ENCODE data around the gene GMPPA. TPM values are rescaled to one million over a fixed set of nuclear protein-coding genes. Genes with fewer than 3 reads are reported as not detected.

The GMPPA gene
- polyA plus RNA-seq, 1 donor = 54.0 TPM

GRCh38 chr2:219540784-219541504 is 42.3 kb downstream of the GMPPA start:
- Histone ChIP-seq H3K27me3 (ENCODE audit: control insufficient read depth, insufficient read depth, low read length) (no peaks in the 10 kb centered on the region), H3K27ac (ENCODE audit: low read length) (no peak overlapping the region), H3K9me3 (ENCODE audit: control insufficient read depth, low read depth, low read length) (peaks cover 4% of the 10 kb centered on the region), H3K4me1 (ENCODE audit: control insufficient read depth, insufficient read depth, low read length) (peaks cover 32% of the 10 kb centered on the region), H3K36me3 (ENCODE audit: control insufficient read depth, insufficient read depth, low read length) (peaks cover 34% of the 10 kb centered on the region), H3K4me3 (ENCODE audit: low read length) (no peak overlapping the region)
- no CpG with 5 or more reads among the region's 12 CpGs for WGBS (ENCODE audit: insufficient coverage, low lambda C conversion rate)
- no peak for DNase-seq

DNA sequence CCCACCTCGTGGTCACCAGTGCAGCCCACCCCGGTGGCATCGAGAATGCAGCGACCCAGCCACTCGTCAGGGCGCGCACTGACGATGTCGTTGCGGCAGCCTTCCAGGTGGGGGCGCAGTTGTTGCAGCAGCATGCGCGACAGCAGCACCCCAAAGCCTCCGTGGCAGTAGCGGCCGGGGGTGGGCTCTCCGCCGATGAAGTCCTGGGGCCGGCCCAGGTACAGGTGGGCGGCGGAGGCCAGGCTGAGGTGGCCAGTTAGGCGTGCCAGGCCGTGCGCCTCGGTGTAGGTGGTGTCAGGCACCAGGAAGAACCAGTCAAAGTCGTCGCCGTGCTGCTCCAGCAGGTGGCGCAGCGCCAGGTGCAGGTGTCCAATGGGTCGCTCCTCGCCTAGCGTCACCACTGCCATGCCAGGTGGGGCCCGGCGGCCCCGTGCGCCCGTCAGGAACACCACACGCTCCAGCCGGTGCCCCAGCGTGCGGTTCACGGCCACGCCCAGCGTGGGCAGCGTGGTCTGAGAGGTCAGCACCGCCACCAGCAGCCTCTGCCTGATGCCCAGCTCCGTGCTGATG is 43.0 kb downstream of the GMPPA start:
- peaks cover 4% of the 10 kb centered on the region for H3K9me3 ChIP-seq (ENCODE audit: control insufficient read depth, low read depth, low read length)
- peaks cover 38% of the 10 kb centered on the region for H3K4me1 ChIP-seq (ENCODE audit: control insufficient read depth, insufficient read depth, low read length)
- WGBS (ENCODE audit: insufficient coverage, low lambda C conversion rate) = no CpG with 5 or more reads among the region's 48 CpGs
- DNase-seq = peak; percentile 91 to 93
- peak overlapping the region; percentile 68 for H3K4me3 ChIP-seq (ENCODE audit: low read length)
- H3K27ac ChIP-seq (ENCODE audit: low read length) = no peak overlapping the region
- H3K27me3 ChIP-seq (ENCODE audit: control insufficient read depth, insufficient read depth, low read length) = no peaks in the 10 kb centered on the region
- peaks cover 34% of the 10 kb centered on the region for H3K36me3 ChIP-seq (ENCODE audit: control insufficient read depth, insufficient read depth, low read length)

GRCh38 chr2:219542931-219543595 is 44.4 kb downstream of the GMPPA start:
- H3K9me3 ChIP-seq (ENCODE audit: control insufficient read depth, low read depth, low read length) = peaks cover 4% of the 10 kb centered on the region
- peak overlapping the region; percentile 68 for H3K4me3 ChIP-seq (ENCODE audit: low read length)
- no peaks in the 10 kb centered on the region for H3K27me3 ChIP-seq (ENCODE audit: control insufficient read depth, insufficient read depth, low read length)
- H3K27ac ChIP-seq (ENCODE audit: low read length) = peak overlapping the region; percentile 94
- peaks cover 36% of the 10 kb centered on the region for H3K4me1 ChIP-seq (ENCODE audit: control insufficient read depth, insufficient read depth, low read length)
- no CpG with 5 or more reads among the region's 66 CpGs for WGBS (ENCODE audit: insufficient coverage, low lambda C conversion rate)
- H3K36me3 ChIP-seq (ENCODE audit: control insufficient read depth, insufficient read depth, low read length) = peaks cover 42% of the 10 kb centered on the region
- DNase-seq = no peak

DNA sequence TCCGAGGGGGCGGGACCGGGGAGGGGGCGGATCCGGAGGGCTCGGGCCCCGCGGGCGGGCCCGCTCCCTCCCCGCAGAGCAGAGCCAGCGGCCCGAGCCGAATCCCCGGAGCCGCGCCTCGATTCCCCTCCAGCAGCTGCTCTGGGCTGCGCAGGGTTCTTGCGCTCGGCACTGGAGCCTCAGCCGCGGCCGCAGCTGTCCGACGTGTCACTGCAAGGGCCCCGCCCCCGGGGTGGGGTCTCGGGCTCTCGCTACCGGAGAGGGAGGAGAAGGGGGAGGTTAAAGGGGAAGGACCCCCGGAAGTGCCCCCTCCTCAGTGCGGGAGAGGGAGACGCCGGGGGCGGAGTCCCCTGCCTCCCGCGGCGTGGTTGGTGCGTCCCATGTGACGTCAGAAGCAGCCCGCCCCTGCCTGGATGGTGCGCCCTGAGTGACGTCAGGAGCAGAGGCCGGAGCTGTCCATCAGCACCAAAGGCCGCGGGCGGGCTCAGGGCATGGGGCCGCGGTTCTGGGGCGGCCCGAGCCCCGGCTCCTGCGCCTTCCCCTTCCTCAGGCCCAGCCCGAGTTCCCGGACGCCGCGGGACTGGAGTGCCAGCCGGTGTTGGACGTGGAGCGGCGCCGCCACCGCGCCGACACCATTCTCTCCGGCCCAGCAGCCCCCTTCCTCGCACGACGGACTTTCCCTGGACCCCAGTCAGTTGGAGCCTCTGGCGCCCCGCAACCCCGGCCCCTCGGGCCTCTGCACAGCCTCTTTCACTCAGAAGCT is 45.1 kb downstream of the GMPPA start, which contains the start of the genes CHPF and TMEM198:
CHPF (minus strand) TSS at position 214 of the 763 bp plus-strand sequence. CDS start 271 bp downstream, outside the sequence.
TMEM198 (plus strand) TSS at position 433 of the 763 bp plus-strand sequence. CDS start 700 bp downstream, outside the sequence.
- H3K36me3 ChIP-seq (ENCODE audit: control insufficient read depth, insufficient read depth, low read length) = peaks cover 43% of the 10 kb centered on the region
- H3K27ac ChIP-seq (ENCODE audit: low read length) = peak within 1 kb of the TSS; percentile 94
- H3K4me3 ChIP-seq (ENCODE audit: low read length) = peak within 1 kb of the TSS; percentile 68
- H3K27me3 ChIP-seq (ENCODE audit: control insufficient read depth, insufficient read depth, low read length) = no peaks in the 10 kb centered on the region
- H3K4me1 ChIP-seq (ENCODE audit: control insufficient read depth, insufficient read depth, low read length) = peaks cover 29% of the 10 kb centered on the region
- H3K9me3 ChIP-seq (ENCODE audit: control insufficient read depth, low read depth, low read length) = peaks cover 4% of the 10 kb centered on the region
- no CpG with 5 or more reads among the region's 75 CpGs for WGBS (ENCODE audit: insufficient coverage, low lambda C conversion rate)
- peak; percentile 99 for DNase-seq

GRCh38 chr2:219544567-219544966 is 45.9 kb downstream of the GMPPA start:
- no peaks in the 10 kb centered on the region for H3K27me3 ChIP-seq (ENCODE audit: control insufficient read depth, insufficient read depth, low read length)
- 69% methylated on average over 2 of the region's 9 CpGs for WGBS (ENCODE audit: insufficient coverage, low lambda C conversion rate)
- H3K9me3 ChIP-seq (ENCODE audit: control insufficient read depth, low read depth, low read length) = peaks cover 4% of the 10 kb centered on the region
- peaks cover 43% of the 10 kb centered on the region for H3K36me3 ChIP-seq (ENCODE audit: control insufficient read depth, insufficient read depth, low read length)
- H3K27ac ChIP-seq (ENCODE audit: low read length) = peak overlapping the region; percentile 94
- no peak for DNase-seq
- H3K4me1 ChIP-seq (ENCODE audit: control insufficient read depth, insufficient read depth, low read length) = peaks cover 29% of the 10 kb centered on the region
- peak overlapping the region; percentile 68 for H3K4me3 ChIP-seq (ENCODE audit: low read length)

GRCh38 chr2:219545295-219545942 is 46.7 kb downstream of the GMPPA start:
- WGBS (ENCODE audit: insufficient coverage, low lambda C conversion rate) = no CpG with 5 or more reads among the region's 3 CpGs
- H3K4me3 ChIP-seq (ENCODE audit: low read length) = peak overlapping the region; percentile 68
- peak in 1 of 2 donors; percentile 62 for DNase-seq

DNA sequence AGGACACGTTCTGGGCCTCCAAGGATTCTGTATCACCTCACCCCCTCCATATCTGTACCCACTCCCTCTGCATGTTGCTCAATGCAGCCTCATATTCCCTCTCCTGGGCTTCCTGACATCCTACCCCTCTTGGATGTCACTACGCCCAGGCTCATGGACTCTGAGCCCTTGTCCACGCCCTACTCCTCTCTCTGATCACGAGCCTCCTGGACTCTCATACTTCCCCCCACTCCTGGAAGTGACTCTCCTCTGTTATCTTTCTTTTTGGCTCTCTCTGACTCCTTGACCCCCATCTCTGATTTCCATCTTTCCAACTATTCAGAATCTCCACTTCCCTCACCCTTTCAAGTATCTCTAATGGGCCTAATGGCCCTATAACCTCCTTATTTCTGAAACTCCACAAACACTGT is 47.3 kb downstream of the GMPPA start:
- H3K9me3 ChIP-seq (ENCODE audit: control insufficient read depth, low read depth, low read length) = no peaks in the 10 kb centered on the region
- peaks cover 5% of the 10 kb centered on the region for H3K27me3 ChIP-seq (ENCODE audit: control insufficient read depth, insufficient read depth, low read length)
- peaks cover 29% of the 10 kb centered on the region for H3K4me1 ChIP-seq (ENCODE audit: control insufficient read depth, insufficient read depth, low read length)
- 24% methylated on average over 2 of the region's 4 CpGs for WGBS (ENCODE audit: insufficient coverage, low lambda C conversion rate)
- H3K27ac ChIP-seq (ENCODE audit: low read length) = peak overlapping the region; percentile 94
- peaks cover 32% of the 10 kb centered on the region for H3K36me3 ChIP-seq (ENCODE audit: control insufficient read depth, insufficient read depth, low read length)
- H3K4me3 ChIP-seq (ENCODE audit: low read length) = no peak overlapping the region
- DNase-seq = peak; percentile 93 to 96

More at GRCh38 chr2:219545295-219545942, 46.7 kb downstream of the GMPPA start:
- Histone ChIP-seq H3K36me3 (ENCODE audit: control insufficient read depth, insufficient read depth, low read length) (peaks cover 36% of the 10 kb centered on the region), H3K27ac (ENCODE audit: low read length) (peak overlapping the region; percentile 94), H3K9me3 (ENCODE audit: control insufficient read depth, low read depth, low read length) (no peaks in the 10 kb centered on the region), H3K27me3 (ENCODE audit: control insufficient read depth, insufficient read depth, low read length) (peaks cover under 1% of the 10 kb centered on the region), H3K4me1 (ENCODE audit: control insufficient read depth, insufficient read depth, low read length) (peaks cover 29% of the 10 kb centered on the region)

DNA sequence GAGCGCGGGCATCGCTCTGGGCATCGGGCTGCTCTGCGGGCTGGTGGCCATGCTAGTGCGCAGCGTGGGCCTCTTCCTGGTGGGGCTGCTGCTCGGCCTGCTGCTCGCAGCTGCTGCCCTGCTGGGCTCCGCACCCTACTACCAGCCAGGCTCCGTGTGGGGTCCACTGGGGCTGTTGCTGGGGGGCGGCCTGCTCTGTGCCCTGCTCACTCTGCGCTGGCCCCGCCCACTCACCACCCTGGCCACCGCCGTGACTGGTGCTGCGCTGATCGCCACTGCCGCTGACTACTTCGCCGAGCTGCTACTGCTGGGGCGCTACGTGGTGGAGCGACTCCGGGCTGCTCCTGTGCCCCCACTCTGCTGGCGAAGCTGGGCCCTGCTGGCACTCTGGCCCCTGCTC is 48.9 kb downstream of the GMPPA start:
- Histone ChIP-seq H3K4me1 (ENCODE audit: control insufficient read depth, insufficient read depth, low read length) (peaks cover 24% of the 10 kb centered on the region), H3K9me3 (ENCODE audit: control insufficient read depth, low read depth, low read length) (no peaks in the 10 kb centered on the region), H3K27me3 (ENCODE audit: control insufficient read depth, insufficient read depth, low read length) (peaks cover 16% of the 10 kb centered on the region), H3K36me3 (ENCODE audit: control insufficient read depth, insufficient read depth, low read length) (peaks cover 24% of the 10 kb centered on the region), H3K27ac (ENCODE audit: low read length) (no peak overlapping the region), H3K4me3 (ENCODE audit: low read length) (no peak overlapping the region)
- no peak for DNase-seq
- WGBS (ENCODE audit: insufficient coverage, low lambda C conversion rate) = no CpG with 5 or more reads among the region's 26 CpGs

GRCh38 chr2:219548990-219549389 is 50.3 kb downstream of the GMPPA start:
- H3K27me3 ChIP-seq (ENCODE audit: control insufficient read depth, insufficient read depth, low read length) = peaks cover 24% of the 10 kb centered on the region
- H3K9me3 ChIP-seq (ENCODE audit: control insufficient read depth, low read depth, low read length) = peaks cover 2% of the 10 kb centered on the region
- peaks cover 30% of the 10 kb centered on the region for H3K4me1 ChIP-seq (ENCODE audit: control insufficient read depth, insufficient read depth, low read length)
- H3K27ac ChIP-seq (ENCODE audit: low read length) = no peak overlapping the region
- no peak for DNase-seq
- peaks cover 24% of the 10 kb centered on the region for H3K36me3 ChIP-seq (ENCODE audit: control insufficient read depth, insufficient read depth, low read length)
- WGBS (ENCODE audit: insufficient coverage, low lambda C conversion rate) = no CpG with 5 or more reads among the region's 18 CpGs
- H3K4me3 ChIP-seq (ENCODE audit: low read length) = no peak overlapping the region
